ENCODE measurements around the gene WWTR1.

The WWTR1 gene

GRCh38 chr3:149639093-149639486 is 18.7 kb downstream of the WWTR1 start:
- no peak for DNase-seq (ENCODE audit: low spot score)
- in situ Hi-C loops (cut with MboI; ENCODE audit: low sequenced_read_pairs, unreplicated experiment) = no loop called here
- no peak for TF ChIP-seq CTCF (IDR thresholded peaks at IDR 0.05; ENCODE audit: borderline replicate concordance, control extremely low read depth, extremely low read depth, insufficient read depth, missing control alignments)

- no peak for TF ChIP-seq CTCF (IDR thresholded peaks at IDR 0.05; ENCODE audit: borderline replicate concordance, control extremely low read depth, extremely low read depth, insufficient read depth, missing control alignments)
- in situ Hi-C loops (cut with MboI; ENCODE audit: low sequenced_read_pairs, unreplicated experiment) = no loop called here
- no peak for DNase-seq (ENCODE audit: low spot score)
Measured at GRCh38 chr3:149638228-149639092, 19.4 kb downstream of the WWTR1 start.

GRCh38 chr3:149635396-149635795 is 22.4 kb downstream of the WWTR1 start:
- no peak for DNase-seq (ENCODE audit: low spot score)
- no peak for TF ChIP-seq CTCF (IDR thresholded peaks at IDR 0.05; ENCODE audit: borderline replicate concordance, control extremely low read depth, extremely low read depth, insufficient read depth, missing control alignments)
- in situ Hi-C loops (cut with MboI; ENCODE audit: low sequenced_read_pairs, unreplicated experiment) = no loop called here

GRCh38 chr3:149634573-149634972 is 23.3 kb downstream of the WWTR1 start:
- DNase-seq (ENCODE audit: low spot score) = no peak
- TF ChIP-seq CTCF (IDR thresholded peaks at IDR 0.05; ENCODE audit: borderline replicate concordance, control extremely low read depth, extremely low read depth, insufficient read depth, missing control alignments) = no peak
- in situ Hi-C loops (cut with MboI; ENCODE audit: low sequenced_read_pairs, unreplicated experiment) = no loop called here

- TF ChIP-seq CTCF (IDR thresholded peaks at IDR 0.05; ENCODE audit: borderline replicate concordance, control extremely low read depth, extremely low read depth, insufficient read depth, missing control alignments) = no peak
- in situ Hi-C loops (cut with MboI; ENCODE audit: low sequenced_read_pairs, unreplicated experiment) = no loop called here
- no peak for DNase-seq (ENCODE audit: low spot score)
Measured at GRCh38 chr3:149634072-149634471, 23.8 kb downstream of the WWTR1 start.

GRCh38 chr3:149632225-149632624 is 25.6 kb downstream of the WWTR1 start:
- in situ Hi-C loops (cut with MboI; ENCODE audit: low sequenced_read_pairs, unreplicated experiment) = no loop called here
- DNase-seq (ENCODE audit: low spot score) = no peak

More at GRCh38 chr3:149632225-149632624, 25.6 kb downstream of the WWTR1 start:
- no peak for TF ChIP-seq CTCF (IDR thresholded peaks at IDR 0.05; ENCODE audit: borderline replicate concordance, control extremely low read depth, extremely low read depth, insufficient read depth, missing control alignments)

Data from GM13976 (cell line).